MM.1S (cell line): ENCODE measurements around the gene EXOSC3.

Experiments used
- CTCF ChIP-seq: fragments of 300-600 bp; sonication (generic); IDR thresholded peaks from 2 replicates; pipeline ENCODE4 v1.5.1; 2016; ENCODE audit warnings: antibody characterized with exemption, low read length, mixed read lengths
- EZH2 ChIP-seq: fragments of 300-600 bp; sonication (generic); optimal IDR thresholded peaks from 2 replicates; pipeline ENCODE3; 2017; ENCODE audit warnings: low read depth, mild to moderate bottlenecking, antibody characterized with exemption, low read length, mixed read lengths
- EZH2phosphoT487 ChIP-seq: fragments of 300-600 bp; sonication (generic); IDR thresholded peaks from 2 replicates; pipeline ENCODE4 v1.6.1; 2018; ENCODE audit warnings: antibody characterized with exemption, low read length

- TF ChIP-seq CTCF (no peak), EZH2phosphoT487 (no peak), EZH2 (no peak)
Measured at GRCh38 chr9:37827483-37828165, 42.8 kb upstream of the EXOSC3 start.
